PC-3 (cell line): ENCODE results near the gene FKBP14. TPM values are rescaled to one million over a fixed set of nuclear protein-coding genes. Genes with fewer than 3 reads are reported as not detected.

Experiments
- ATAC-seq: fragments of 200-7000 bp; cut with Tn5 transposase; 2 replicates; pipeline ENCODE4 v1.9.1; 2020; ENCODE audit warnings: mild to moderate bottlenecking, moderate library complexity
- BruUV-seq: library from RNA; stranded (reverse); fragments of 400-500 nt; replicated peaks from 2 replicates; lab custom pipeline; 2021; lab: Mats Ljungman, UMichigan
- CTCF ChIA-PET: fragments of 300-600 bp; sonication (Branson Sonifier 250); formaldehyde crosslinking; loops from one replicate; lab custom pipeline; 2022; ENCODE audit warnings: antibody characterized with exemption; lab: Charles Lee
- POLR2A ChIA-PET: fragments of 300-600 bp; sonication (Branson Sonifier 250); formaldehyde crosslinking; loops from one replicate; lab custom pipeline; 2022; ENCODE audit warnings: antibody characterized with exemption; ENCODE audit not compliant: unreplicated experiment; lab: Charles Lee
- DNase-seq: peaks from one replicate; pipeline ENCODE4 v3.0.0-alpha.2; 2015
- H2AFZ ChIP-seq: fragments of 300-600 bp; sonication (generic); 2 replicates; pipeline ENCODE4 v1.6.0; 2016; ENCODE audit warnings: antibody characterized with exemption, low read length
- H3F3A ChIP-seq: fragments of 300-600 bp; sonication (generic); one replicate; pipeline ENCODE4 v1.6.0; 2017; ENCODE audit warnings: antibody characterized with exemption, low read length, control low read depth, mild to moderate bottlenecking; ENCODE audit not compliant: unreplicated experiment
- H3K27ac ChIP-seq: fragments of 300-600 bp; sonication (generic); 2 replicates; pipeline ENCODE4 v1.5.1; 2016; ENCODE audit warnings: mild to moderate bottlenecking, low read length
- H3K27me3 ChIP-seq: fragments of 300-600 bp; sonication (generic); 2 replicates; pipeline ENCODE4 v1.6.1; 2016; ENCODE audit warnings: low read length, mixed read lengths
- H3K36me3 ChIP-seq: fragments of 300-600 bp; sonication (generic); 2 replicates; pipeline ENCODE4 v1.6.1; 2016; ENCODE audit warnings: low read depth, mixed run types, low read length, mixed read lengths
- H3K4me1 ChIP-seq: fragments of 300-600 bp; sonication (generic); 2 replicates; pipeline ENCODE4 v1.5.1; 2016; ENCODE audit warnings: low read length; ENCODE audit not compliant: insufficient read depth
- H3K4me2 ChIP-seq: fragments of 300-600 bp; sonication (generic); 2 replicates; pipeline ENCODE4 v1.6.0; 2016; ENCODE audit warnings: low read length
- H3K4me3 ChIP-seq: fragments of 300-600 bp; sonication (generic); 2 replicates; pipeline ENCODE4 v1.5.1; 2016; ENCODE audit warnings: mild to moderate bottlenecking, low read length, mixed read lengths
- H3K79me2 ChIP-seq: fragments of 300-600 bp; sonication (generic); 2 replicates; pipeline ENCODE4 v1.6.1; 2017; ENCODE audit warnings: low read length, mixed read lengths
- H3K9ac ChIP-seq: fragments of 300-600 bp; sonication (generic); 2 replicates; pipeline ENCODE4 v1.6.0; 2016; ENCODE audit warnings: mild to moderate bottlenecking, low read length
- H3K9me2 ChIP-seq: fragments of 300-600 bp; sonication (generic); replicated peaks from 2 replicates; pipeline ENCODE4 v1.6.1; 2016; ENCODE audit warnings: mixed run types, low read length, mixed read lengths
- H3K9me3 ChIP-seq: fragments of 300-600 bp; sonication (generic); 2 replicates; pipeline ENCODE4 v1.6.1; 2016; ENCODE audit warnings: low read length, mixed read lengths
- H4K20me1 ChIP-seq: fragments of 300-600 bp; sonication (generic); 2 replicates; pipeline ENCODE4 v1.6.1; 2016; ENCODE audit warnings: low read length, mixed read lengths
- CTCF ChIP-seq: fragments of 300-600 bp; sonication (generic); conservative IDR thresholded peaks from 2 replicates; pipeline ENCODE4 v1.5.1; 2017; ENCODE audit warnings: antibody characterized with exemption, low read depth, mild to moderate bottlenecking, low read length
- EZH2 ChIP-seq: fragments of 300-600 bp; sonication (generic); IDR thresholded peaks from one replicate; pipeline ENCODE4 v1.6.1; 2017; ENCODE audit warnings: antibody characterized with exemption, mild to moderate bottlenecking, low read length; ENCODE audit not compliant: unreplicated experiment
- EZH2phosphoT487 ChIP-seq: fragments of 300-600 bp; sonication (generic); IDR thresholded peaks from 2 replicates; pipeline ENCODE4 v1.6.1; 2018; ENCODE audit warnings: mild to moderate bottlenecking, antibody characterized with exemption, low read length, borderline replicate concordance
- intact Hi-C: fragments of 100-400 bp; cut with micrococcal nuclease; formaldehyde crosslinking; loops from 2 replicates; pipeline ENCODE4 v1.9.0; 2023
- total RNA-seq: library from RNA; depleted of rRNA; stranded (reverse); fragments of >200 nt; gene quantifications from 2 replicates; pipeline ENCODE4 v1.2.3, GENCODE V29; 2014

FKBP14 gene
- total RNA-seq, 1 experiment from 2014 or later = 9.0 TPM

GRCh38 chr7:30022991-30023390 is 3.5 kb downstream of the FKBP14 start:
- H3K4me2 ChIP-seq = no peak overlapping the region

DNA sequence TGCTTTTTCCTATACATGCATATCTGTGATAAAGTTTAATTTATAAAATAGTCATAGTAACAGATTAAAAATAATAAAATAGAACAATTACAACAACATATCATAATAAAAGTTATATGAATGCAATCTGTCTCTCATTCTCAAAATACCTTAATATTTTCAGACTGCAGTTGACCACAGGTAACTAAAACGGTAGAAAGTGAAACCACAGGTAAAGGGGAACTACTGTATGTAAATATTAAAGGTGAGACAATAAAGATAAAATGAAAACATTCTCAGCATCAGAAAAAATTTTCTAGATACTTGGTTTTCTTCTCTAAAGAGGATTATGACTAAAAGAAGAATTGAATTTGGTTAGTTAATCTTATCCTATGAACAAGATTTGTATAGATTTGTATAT is 6.0 kb downstream of the FKBP14 start:
- peak overlapping the region; percentile 73 for H3K4me2 ChIP-seq
- no peaks in the 10 kb centered on the region for H3K27me3 ChIP-seq
- H3F3A ChIP-seq = peaks cover 3% of the 10 kb centered on the region
- no TSS peak for BruUV-seq
- peaks cover 33% of the 10 kb centered on the region for H3K79me2 ChIP-seq
- H3K9me2 ChIP-seq = no peaks in the 10 kb centered on the region
- no peaks in the 10 kb centered on the region for H4K20me1 ChIP-seq
- TF ChIP-seq EZH2phosphoT487 (no peak), CTCF (no peak), EZH2 (no peak)
- ChIA-PET POLR2A (no interaction called here), CTCF (no interaction called here)
- no peaks in the 10 kb centered on the region for H3K36me3 ChIP-seq
- ATAC-seq (no peak), DNase-seq (no peak)
- peak overlapping the region; percentile 36; the same call in 1 of the 2 replicates for H3K4me3 ChIP-seq
- peaks cover 26% of the 10 kb centered on the region for H3K4me1 ChIP-seq
- no peak overlapping the region for H3K9ac ChIP-seq
- intact Hi-C loops = no loop called here
- no peak overlapping the region for H2AFZ ChIP-seq
- H3K9me3 ChIP-seq = no peaks in the 10 kb centered on the region
- peak overlapping the region; percentile 42; the same call in 1 of the 2 replicates for H3K27ac ChIP-seq

More at GRCh38 chr7:30022991-30023390, 3.5 kb downstream of the FKBP14 start:
- peaks cover 26% of the 10 kb centered on the region for H3K4me1 ChIP-seq
- ChIA-PET CTCF (no interaction called here), POLR2A (no interaction called here)
- peaks cover 3% of the 10 kb centered on the region for H3F3A ChIP-seq
- intact Hi-C loops = no loop called here
- DNase-seq (no peak), ATAC-seq (no peak)
- BruUV-seq = no TSS peak
- peaks cover 41% of the 10 kb centered on the region for H3K79me2 ChIP-seq
- H2AFZ ChIP-seq = no peak overlapping the region
- H3K36me3 ChIP-seq = no peaks in the 10 kb centered on the region
- no peak overlapping the region for H3K9ac ChIP-seq
- no peak overlapping the region for H3K4me3 ChIP-seq
- no peaks in the 10 kb centered on the region for H3K9me3 ChIP-seq
- no peaks in the 10 kb centered on the region for H4K20me1 ChIP-seq
- H3K27me3 ChIP-seq = no peaks in the 10 kb centered on the region
- no peak overlapping the region for H3K27ac ChIP-seq
- TF ChIP-seq EZH2 (no peak), EZH2phosphoT487 (no peak)
- no peaks in the 10 kb centered on the region for H3K9me2 ChIP-seq

DNA sequence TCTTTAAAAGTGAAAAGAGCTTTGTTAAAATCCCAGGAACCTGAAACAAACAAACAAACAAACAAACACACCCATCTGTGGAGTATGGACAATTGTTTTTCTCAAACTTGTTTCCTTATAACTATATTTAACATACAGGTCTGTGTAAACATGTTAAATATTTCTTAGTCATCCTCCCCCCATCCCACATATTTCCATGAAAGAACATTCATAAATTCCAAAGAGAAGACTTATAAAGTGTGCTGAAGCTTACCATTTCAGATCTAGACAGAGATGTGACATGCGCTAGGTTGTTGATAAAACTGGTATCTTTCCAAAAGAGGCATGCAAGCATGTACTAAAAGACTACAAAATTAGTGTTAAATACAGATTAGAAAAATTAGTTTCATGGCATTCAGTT is 6.5 kb downstream of the FKBP14 start:
- intact Hi-C loops = no loop called here
- ATAC-seq (peak; percentile 92), DNase-seq (peak; percentile 68)
- H3K9ac ChIP-seq = no peak overlapping the region
- H3F3A ChIP-seq = peaks cover 3% of the 10 kb centered on the region
- no TSS peak for BruUV-seq
- H3K36me3 ChIP-seq = no peaks in the 10 kb centered on the region
- H3K4me3 ChIP-seq = no peak overlapping the region
- H3K27me3 ChIP-seq = no peaks in the 10 kb centered on the region
- peak overlapping the region; percentile 42 for H3K27ac ChIP-seq
- no peaks in the 10 kb centered on the region for H3K9me3 ChIP-seq
- H3K4me1 ChIP-seq = peaks cover 21% of the 10 kb centered on the region
- TF ChIP-seq EZH2phosphoT487 = no peak
- TF ChIP-seq EZH2 = no peak
- no peak for TF ChIP-seq CTCF
- peaks cover 28% of the 10 kb centered on the region for H3K79me2 ChIP-seq
- H4K20me1 ChIP-seq = no peaks in the 10 kb centered on the region
- ChIA-PET CTCF (interaction anchor here (0.5 to 1.3 kb wide), 3 partner anchors 42 to 1975 kb away, joined by 3 read pairs; no protein-coding TSS in a partner anchor), POLR2A (interaction anchor here (0.5 to 0.6 kb wide), 2 partner anchors 9 to 101 kb away, joined by 3 read pairs; partner anchors contain the start of gene PLEKHA8)
- 0 out of 2 replicates have a peak overlapping the region, but pooled peaks have one; percentile 20 for H2AFZ ChIP-seq
- no peaks in the 10 kb centered on the region for H3K9me2 ChIP-seq
- peak overlapping the region; percentile 73 for H3K4me2 ChIP-seq
